GM21723 (cell line): ENCODE measurements around the gene ZFP36L2.
A peak's percentile ranks its signal among the peaks of the same experiment; 100 is the strongest.
"Not testable (repeated sequence)": the region's sequence is repeated elsewhere in the genome, so short reads cannot be mapped to it uniquely, and the experiment has no call there.

Experiments
- ATAC-seq: cut with Tn5 transposase; IDR thresholded peaks from one replicate; pipeline ENCODE4 v1.9.1; 2021; ENCODE audit warnings: mild to moderate bottlenecking, moderate library complexity; ENCODE audit not compliant: unreplicated experiment

The ZFP36L2 gene

GRCh38 chr2:43210125-43210466 lies 16.3 kb downstream of the ZFP36L2 start:
- ATAC-seq, result no peak

- ATAC-seq, result no peak
Observed at GRCh38 chr2:43209204-43209717, 17.1 kb downstream of the ZFP36L2 start.

- ATAC-seq, result no peak
Observed at GRCh38 chr2:43207553-43208300, 18.7 kb downstream of the ZFP36L2 start.

GRCh38 chr2:43206602-43207001 lies 19.8 kb downstream of the ZFP36L2 start:
- no peak for ATAC-seq

- no peak for ATAC-seq
Observed at GRCh38 chr2:43203373-43203772, 23.0 kb downstream of the ZFP36L2 start.

GRCh38 chr2:43202289-43202688 lies 24.1 kb downstream of the ZFP36L2 start:
- no peak for ATAC-seq

GRCh38 chr2:43201497-43201896 lies 24.9 kb downstream of the ZFP36L2 start:
- no peak for ATAC-seq

GRCh38 chr2:43201016-43201415 lies 25.4 kb downstream of the ZFP36L2 start:
- no peak for ATAC-seq

GRCh38 chr2:43199492-43200488 lies 26.6 kb downstream of the ZFP36L2 start:
- no peak for ATAC-seq

GRCh38 chr2:43198263-43198662 lies 28.1 kb downstream of the ZFP36L2 start:
- no peak for ATAC-seq

- ATAC-seq, result no peak
Observed at GRCh38 chr2:43197588-43197896, 28.9 kb downstream of the ZFP36L2 start.

GRCh38 chr2:43196768-43197587 lies 29.4 kb downstream of the ZFP36L2 start:
- ATAC-seq, result no peak

- ATAC-seq, result peak; percentile 44
Observed at GRCh38 chr2:43194121-43194869, 32.1 kb downstream of the ZFP36L2 start.

- ATAC-seq, result no peak
Observed at GRCh38 chr2:43193652-43194120, 32.7 kb downstream of the ZFP36L2 start.

GRCh38 chr2:43192744-43193651 lies 33.4 kb downstream of the ZFP36L2 start:
- no peak for ATAC-seq

GRCh38 chr2:43191947-43192516 lies 34.4 kb downstream of the ZFP36L2 start:
- no peak for ATAC-seq

GRCh38 chr2:43190311-43191052 lies 35.9 kb downstream of the ZFP36L2 start:
- ATAC-seq, result no peak

GRCh38 chr2:43189861-43190260 lies 36.5 kb downstream of the ZFP36L2 start:
- not testable (repeated sequence) for ATAC-seq
